Neural progenitor cell (in vitro differentiated cells): ENCODE data around the gene PEX26. TPM values are rescaled to one million over a fixed set of nuclear protein-coding genes. Genes with fewer than 3 reads are reported as not detected.

Source experiments
- DNase-seq: peaks from one replicate; pipeline ENCODE4 v3.0.0-alpha.2; 2016; ENCODE audit warnings: low spot score
- H2AFZ ChIP-seq: fragments of 200-600 bp; sonication (generic); replicated peaks from 2 replicates; pipeline ENCODE4 v1.6.1; 2016; ENCODE audit warnings: antibody characterized with exemption
- H3F3A ChIP-seq: fragments of 200-600 bp; sonication (generic); 2 replicates; pipeline ENCODE4 v1.6.1; 2016; ENCODE audit warnings: antibody characterized with exemption, low read depth
- H3K27ac ChIP-seq: fragments of 200-600 bp; sonication (generic); 2 replicates; pipeline ENCODE4 v1.5.1; 2016; ENCODE audit warnings: mild to moderate bottlenecking
- H3K27me3 ChIP-seq: fragments of 200-600 bp; sonication (generic); 2 replicates; pipeline ENCODE4 v1.6.1; 2016; ENCODE audit warnings: mild to moderate bottlenecking, moderate library complexity
- H3K36me3 ChIP-seq: fragments of 200-600 bp; sonication (generic); 2 replicates; pipeline ENCODE4 v1.5.1; 2016
- H3K4me1 ChIP-seq: fragments of 200-600 bp; sonication (generic); 2 replicates; pipeline ENCODE4 v1.6.1; 2016; ENCODE audit warnings: mixed run types
- H3K4me2 ChIP-seq: fragments of 200-600 bp; sonication (generic); 2 replicates; pipeline ENCODE4 v1.6.1; 2016
- H3K4me3 ChIP-seq: fragments of 200-600 bp; sonication (generic); 2 replicates; pipeline ENCODE4 v1.5.1; 2016
- H3K79me2 ChIP-seq: fragments of 200-600 bp; sonication (generic); 2 replicates; pipeline ENCODE4 v1.6.1; 2016; ENCODE audit warnings: low read depth
- H3K9ac ChIP-seq: fragments of 200-600 bp; sonication (generic); 2 replicates; pipeline ENCODE4 v1.6.1; 2016
- H3K9me3 ChIP-seq: fragments of 200-600 bp; sonication (generic); 2 replicates; pipeline ENCODE4 v1.5.1; 2016; ENCODE audit warnings: low read depth
- H4K20me1 ChIP-seq: fragments of 200-600 bp; sonication (generic); 2 replicates; pipeline ENCODE4 v1.6.1; 2016; ENCODE audit warnings: low read depth
- H3K27ac Mint-ChIP-seq: 3 replicates; pipeline ENCODE4 v1.8.0; 2021; ENCODE audit warnings: mixed read lengths
- H3K27me3 Mint-ChIP-seq: 2 replicates; pipeline ENCODE4 v1.8.0; 2022; ENCODE audit warnings: low read depth, mild to moderate bottlenecking, inconsistent platforms, moderate library complexity, mixed read lengths; ENCODE audit not compliant: insufficient read depth
- H3K36me3 Mint-ChIP-seq: 3 replicates; pipeline ENCODE4 v1.8.0; 2021; ENCODE audit warnings: mixed read lengths
- H3K4me1 Mint-ChIP-seq: 3 replicates; pipeline ENCODE4 v1.8.0; 2021; ENCODE audit warnings: mixed read lengths
- H3K4me3 Mint-ChIP-seq: 3 replicates; pipeline ENCODE4 v1.8.0; 2021; ENCODE audit warnings: mild to moderate bottlenecking, moderate library complexity, mixed read lengths
- H3K9me3 Mint-ChIP-seq: 3 replicates; pipeline ENCODE4 v1.8.0; 2020; ENCODE audit warnings: mixed read lengths
- CTCF ChIP-seq: fragments of 200-600 bp; sonication (generic); IDR thresholded peaks from 2 replicates; pipeline ENCODE4 v1.5.1; 2017; ENCODE audit warnings: antibody characterized with exemption, mild to moderate bottlenecking
- EZH2 ChIP-seq: fragments of 200-600 bp; sonication (generic); IDR thresholded peaks from 2 replicates; pipeline ENCODE4 v1.6.1; 2017; ENCODE audit warnings: antibody characterized with exemption, mild to moderate bottlenecking, moderate library complexity
- EZH2phosphoT487 ChIP-seq: fragments of 200-600 bp; sonication (generic); IDR thresholded peaks from 2 replicates; pipeline ENCODE4 v1.6.1; 2017; ENCODE audit warnings: antibody characterized with exemption
- total RNA-seq: library from RNA; depleted of rRNA; stranded (reverse); fragments of >200 nt; gene quantifications from 2 replicates; pipeline ENCODE4 v1.2.3, GENCODE V29; 2015; ENCODE audit warnings: low replicate concordance

Gene PEX26
- total RNA-seq, 1 donor from 2014 or later: 22.9 TPM

GRCh38 chr22:18085188-18085587 is 7.4 kb downstream of the PEX26 start:
- Histone ChIP-seq H3K9ac (no peak overlapping the region), H3K79me2 (peaks cover 15% of the 10 kb centered on the region), H3K9me3 (no peaks in the 10 kb centered on the region), H3K36me3 (no peaks in the 10 kb centered on the region), H3K4me1 (no peaks in the 10 kb centered on the region), H3K4me3 (no peak overlapping the region), H3F3A (no peaks in the 10 kb centered on the region), H3K4me2 (no peak overlapping the region), H3K27me3 (no peaks in the 10 kb centered on the region), H3K27ac (no peak overlapping the region), H4K20me1 (peaks cover 3% of the 10 kb centered on the region), H2AFZ (no peak overlapping the region)
- DNase-seq: no peak
- no peak for TF ChIP-seq EZH2phosphoT487
- no peak for TF ChIP-seq CTCF
- no peak for TF ChIP-seq EZH2
- Mint-ChIP-seq H3K27ac (no peak overlapping the region), H3K27me3 (no peaks in the 10 kb centered on the region), H3K4me1 (no peaks in the 10 kb centered on the region), H3K9me3 (no peaks in the 10 kb centered on the region), H3K4me3 (no peak overlapping the region), H3K36me3 (peaks cover 19% of the 10 kb centered on the region)

- H3K79me2 ChIP-seq: peaks cover 2% of the 10 kb centered on the region
- Mint-ChIP-seq H3K4me1 (no peaks in the 10 kb centered on the region), H3K27ac (no peak overlapping the region), H3K9me3 (no peaks in the 10 kb centered on the region), H3K4me3 (no peak overlapping the region), H3K36me3 (peaks cover 12% of the 10 kb centered on the region), H3K27me3 (peaks cover 2% of the 10 kb centered on the region)
- H4K20me1 ChIP-seq: no peaks in the 10 kb centered on the region
- H3K27me3 ChIP-seq: no peaks in the 10 kb centered on the region
- no peak overlapping the region for H3K4me3 ChIP-seq
- no peak overlapping the region for H3K4me2 ChIP-seq
- H3F3A ChIP-seq: no peaks in the 10 kb centered on the region
- H3K27ac ChIP-seq: no peak overlapping the region
- TF ChIP-seq EZH2phosphoT487 (no peak), EZH2 (no peak), CTCF (no peak)
- no peaks in the 10 kb centered on the region for H3K9me3 ChIP-seq
- H3K4me1 ChIP-seq: no peaks in the 10 kb centered on the region
- H3K9ac ChIP-seq: no peak overlapping the region
- H2AFZ ChIP-seq: no peak overlapping the region
- DNase-seq: no peak
- no peaks in the 10 kb centered on the region for H3K36me3 ChIP-seq
Measured at GRCh38 chr22:18087350-18087855, 9.6 kb downstream of the PEX26 start.

GRCh38 chr22:18088825-18089568 is 11.2 kb downstream of the PEX26 start:
- no peaks in the 10 kb centered on the region for H4K20me1 ChIP-seq
- H3K9me3 Mint-ChIP-seq: no peaks in the 10 kb centered on the region
- DNase-seq: no peak
- no peaks in the 10 kb centered on the region for H3K36me3 ChIP-seq
- H3K9me3 ChIP-seq: no peaks in the 10 kb centered on the region
- no peak overlapping the region for H3K4me2 ChIP-seq
- no peaks in the 10 kb centered on the region for H3K79me2 ChIP-seq
- H3K36me3 Mint-ChIP-seq: peaks cover 12% of the 10 kb centered on the region
- H3K4me3 Mint-ChIP-seq: no peak overlapping the region
- H2AFZ ChIP-seq: no peak overlapping the region
- H3K27me3 Mint-ChIP-seq: peaks cover 2% of the 10 kb centered on the region
- H3K27ac ChIP-seq: no peak overlapping the region
- no peaks in the 10 kb centered on the region for H3K27me3 ChIP-seq
- no peak overlapping the region for H3K4me3 ChIP-seq
- H3K27ac Mint-ChIP-seq: no peak overlapping the region
- no peaks in the 10 kb centered on the region for H3F3A ChIP-seq
- H3K9ac ChIP-seq: no peak overlapping the region
- H3K4me1 ChIP-seq: no peaks in the 10 kb centered on the region
- TF ChIP-seq CTCF: no peak
- TF ChIP-seq EZH2: no peak
- no peak for TF ChIP-seq EZH2phosphoT487
- no peaks in the 10 kb centered on the region for H3K4me1 Mint-ChIP-seq
